ENCODE results near the gene DNM2. TPM values are rescaled to one million over a fixed set of nuclear protein-coding genes. Genes with fewer than 3 reads are reported as not detected.

Gene DNM2
- total RNA-seq, 1 donor from 2014 or later, result 102 TPM

DNA sequence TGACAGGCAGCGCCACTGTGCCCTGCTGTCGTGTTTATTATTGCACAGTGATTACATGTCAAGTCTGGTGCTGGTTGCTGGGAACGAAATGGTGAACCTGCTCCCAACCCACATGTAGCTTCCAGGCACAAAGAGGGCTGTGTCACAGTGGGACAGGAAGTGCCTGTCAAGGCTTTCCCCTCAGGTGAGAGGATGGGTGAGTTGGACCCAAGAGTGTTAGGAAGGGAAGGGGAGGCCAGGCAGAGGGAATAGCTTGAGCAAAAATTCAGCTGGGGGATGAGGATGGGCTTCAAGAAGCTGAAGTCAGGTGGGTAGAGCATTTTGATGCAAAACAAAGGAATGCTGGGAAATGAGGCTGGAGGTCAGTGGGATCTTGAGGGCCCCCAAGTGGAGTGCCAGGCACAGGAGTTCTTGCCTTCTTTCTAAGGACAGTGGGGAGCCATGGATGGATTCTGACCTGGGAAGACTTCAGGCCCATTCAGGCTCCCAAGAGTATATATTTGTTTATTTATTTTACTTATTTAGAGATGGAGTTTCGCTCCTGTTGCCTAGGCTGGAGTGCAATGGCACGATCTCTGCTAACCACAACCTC lies 25.1 kb upstream of the DNM2 start:
- TF ChIP-seq, protein P1, sequence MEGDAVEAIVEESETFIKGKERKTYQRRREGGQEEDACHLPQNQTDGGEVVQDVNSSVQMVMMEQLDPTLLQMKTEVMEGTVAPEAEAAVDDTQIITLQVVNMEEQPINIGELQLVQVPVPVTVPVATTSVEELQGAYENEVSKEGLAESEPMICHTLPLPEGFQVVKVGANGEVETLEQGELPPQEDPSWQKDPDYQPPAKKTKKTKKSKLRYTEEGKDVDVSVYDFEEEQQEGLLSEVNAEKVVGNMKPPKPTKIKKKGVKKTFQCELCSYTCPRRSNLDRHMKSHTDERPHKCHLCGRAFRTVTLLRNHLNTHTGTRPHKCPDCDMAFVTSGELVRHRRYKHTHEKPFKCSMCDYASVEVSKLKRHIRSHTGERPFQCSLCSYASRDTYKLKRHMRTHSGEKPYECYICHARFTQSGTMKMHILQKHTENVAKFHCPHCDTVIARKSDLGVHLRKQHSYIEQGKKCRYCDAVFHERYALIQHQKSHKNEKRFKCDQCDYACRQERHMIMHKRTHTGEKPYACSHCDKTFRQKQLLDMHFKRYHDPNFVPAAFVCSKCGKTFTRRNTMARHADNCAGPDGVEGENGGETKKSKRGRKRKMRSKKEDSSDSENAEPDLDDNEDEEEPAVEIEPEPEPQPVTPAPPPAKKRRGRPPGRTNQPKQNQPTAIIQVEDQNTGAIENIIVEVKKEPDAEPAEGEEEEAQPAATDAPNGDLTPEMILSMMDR (IDR thresholded peaks at IDR 0.05; ENCODE audit: insufficient read depth, low read length, poor library complexity, severe bottlenecking), result no peak
- no peak for DNase-seq (ENCODE audit: low read depth)
- H3K36me3 ChIP-seq (ENCODE audit: control insufficient read depth, insufficient read depth, low read length), result peaks cover 10% of the 10 kb centered on the region
- no peak overlapping the region for H3K4me3 ChIP-seq (ENCODE audit: low read depth, low read length)
- peaks cover 3% of the 10 kb centered on the region for H3K27me3 ChIP-seq (ENCODE audit: control insufficient read depth, insufficient read depth, low read length)

DNA sequence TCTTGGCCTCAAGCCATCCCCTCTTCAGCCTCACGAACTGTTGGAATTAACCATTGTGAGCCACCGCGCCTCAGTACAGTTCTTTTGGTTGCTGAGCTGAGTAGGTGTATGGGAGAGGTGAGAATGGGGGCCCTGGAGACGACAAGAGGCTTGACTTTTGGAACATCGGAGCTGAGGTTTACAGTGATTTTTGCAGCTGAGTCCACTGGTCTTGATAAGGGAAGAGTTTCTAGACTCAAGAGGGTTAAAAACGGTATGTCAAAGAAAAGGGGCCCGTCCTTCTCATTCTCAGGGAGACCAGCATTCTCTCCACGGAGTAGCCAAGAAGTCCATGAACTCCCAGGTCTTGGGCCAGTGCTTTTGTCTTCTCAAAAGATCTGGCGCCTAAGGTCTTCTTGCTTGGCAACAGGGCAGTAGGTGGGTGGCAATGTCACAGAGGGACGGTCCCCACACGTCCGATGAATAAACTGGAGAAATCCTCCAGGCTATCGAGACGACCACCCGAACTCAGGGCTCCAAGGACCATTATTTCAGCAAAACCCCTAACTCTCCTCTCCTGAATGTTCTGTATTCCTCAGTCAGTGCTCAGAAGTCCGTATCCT lies 23.1 kb upstream of the DNM2 start:
- peaks cover 3% of the 10 kb centered on the region for H3K27me3 ChIP-seq (ENCODE audit: control insufficient read depth, insufficient read depth, low read length)
- TF ChIP-seq, protein P1 (IDR thresholded peaks at IDR 0.05; ENCODE audit: insufficient read depth, low read length, poor library complexity, severe bottlenecking), result no peak
- peaks cover 2% of the 10 kb centered on the region for H3K36me3 ChIP-seq (ENCODE audit: control insufficient read depth, insufficient read depth, low read length)
- H3K4me3 ChIP-seq (ENCODE audit: low read depth, low read length), result no peak overlapping the region
- no peak for DNase-seq (ENCODE audit: low read depth)

- no peak overlapping the region for H3K4me3 ChIP-seq (ENCODE audit: low read depth, low read length)
- H3K36me3 ChIP-seq (ENCODE audit: control insufficient read depth, insufficient read depth, low read length), result no peaks in the 10 kb centered on the region
- TF ChIP-seq, protein P1 (IDR thresholded peaks at IDR 0.05; ENCODE audit: insufficient read depth, low read length, poor library complexity, severe bottlenecking), result no peak
- H3K27me3 ChIP-seq (ENCODE audit: control insufficient read depth, insufficient read depth, low read length), result peaks cover 3% of the 10 kb centered on the region
- DNase-seq (ENCODE audit: low read depth), result peak; percentile 70
These were observed 22.2 kb upstream of the DNM2 start for GRCh38 chr19:10695401-10696398.

GRCh38 chr19:10699650-10700335 lies 18.1 kb upstream of the DNM2 start:
- DNase-seq (ENCODE audit: low read depth), result no peak
- Histone ChIP-seq H3K36me3 (ENCODE audit: control insufficient read depth, insufficient read depth, low read length) (no peaks in the 10 kb centered on the region), H3K27me3 (ENCODE audit: control insufficient read depth, insufficient read depth, low read length) (peaks cover 3% of the 10 kb centered on the region), H3K4me3 (ENCODE audit: low read depth, low read length) (no peak overlapping the region)
- TF ChIP-seq, protein P1 (IDR thresholded peaks at IDR 0.05; ENCODE audit: insufficient read depth, low read length, poor library complexity, severe bottlenecking), result peak; percentile 62

DNA sequence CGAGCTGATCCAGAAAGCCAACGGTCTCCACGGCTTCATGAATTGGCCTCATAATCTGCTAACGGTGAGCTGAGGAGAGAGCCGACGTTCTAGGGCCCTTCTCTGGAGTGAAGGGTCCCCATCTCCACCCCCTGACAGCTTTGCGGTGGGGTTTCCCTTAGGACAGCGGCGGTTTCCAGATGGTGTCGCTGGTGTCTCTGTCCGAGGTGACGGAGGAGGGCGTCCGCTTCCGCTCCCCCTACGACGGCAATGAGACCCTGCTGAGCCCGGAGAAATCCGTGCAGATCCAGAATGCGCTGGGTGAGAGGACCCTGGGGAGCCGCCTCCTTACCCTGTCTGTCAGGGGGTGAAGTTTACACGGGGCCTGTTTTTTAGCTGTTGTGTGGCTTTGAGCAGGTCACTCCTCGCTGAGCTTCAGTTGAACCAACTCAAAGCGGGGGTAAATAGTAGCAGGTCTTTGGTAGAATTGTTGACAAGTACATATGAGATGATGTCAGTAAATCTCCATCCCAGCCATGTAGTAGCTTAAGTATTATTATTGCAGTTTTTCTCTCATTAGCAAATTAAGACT lies 15.8 kb upstream of the DNM2 start:
- H3K27me3 ChIP-seq (ENCODE audit: control insufficient read depth, insufficient read depth, low read length), result peaks cover 3% of the 10 kb centered on the region
- peak overlapping the region; percentile 85 for H3K4me3 ChIP-seq (ENCODE audit: low read depth, low read length)
- no peaks in the 10 kb centered on the region for H3K36me3 ChIP-seq (ENCODE audit: control insufficient read depth, insufficient read depth, low read length)
- no peak for DNase-seq (ENCODE audit: low read depth)
- TF ChIP-seq, protein P1 (IDR thresholded peaks at IDR 0.05; ENCODE audit: insufficient read depth, low read length, poor library complexity, severe bottlenecking), result no peak

All from kidney epithelial cell (primary cell).